Activated CD4-positive, alpha-beta T cell treated with anti-CD3 and anti-CD28 coated beads for 48 hours (primary cell): ENCODE measurements around the gene ZNF480.
"Not testable (repeated sequence)": the region's sequence is repeated elsewhere in the genome, so short reads cannot be mapped to it uniquely, and the experiment has no call there.

ENCODE experiments used
- DNase-seq: peaks from one replicate; pipeline ENCODE4 v3.0.0-alpha.2; 2020

Gene ZNF480

DNA sequence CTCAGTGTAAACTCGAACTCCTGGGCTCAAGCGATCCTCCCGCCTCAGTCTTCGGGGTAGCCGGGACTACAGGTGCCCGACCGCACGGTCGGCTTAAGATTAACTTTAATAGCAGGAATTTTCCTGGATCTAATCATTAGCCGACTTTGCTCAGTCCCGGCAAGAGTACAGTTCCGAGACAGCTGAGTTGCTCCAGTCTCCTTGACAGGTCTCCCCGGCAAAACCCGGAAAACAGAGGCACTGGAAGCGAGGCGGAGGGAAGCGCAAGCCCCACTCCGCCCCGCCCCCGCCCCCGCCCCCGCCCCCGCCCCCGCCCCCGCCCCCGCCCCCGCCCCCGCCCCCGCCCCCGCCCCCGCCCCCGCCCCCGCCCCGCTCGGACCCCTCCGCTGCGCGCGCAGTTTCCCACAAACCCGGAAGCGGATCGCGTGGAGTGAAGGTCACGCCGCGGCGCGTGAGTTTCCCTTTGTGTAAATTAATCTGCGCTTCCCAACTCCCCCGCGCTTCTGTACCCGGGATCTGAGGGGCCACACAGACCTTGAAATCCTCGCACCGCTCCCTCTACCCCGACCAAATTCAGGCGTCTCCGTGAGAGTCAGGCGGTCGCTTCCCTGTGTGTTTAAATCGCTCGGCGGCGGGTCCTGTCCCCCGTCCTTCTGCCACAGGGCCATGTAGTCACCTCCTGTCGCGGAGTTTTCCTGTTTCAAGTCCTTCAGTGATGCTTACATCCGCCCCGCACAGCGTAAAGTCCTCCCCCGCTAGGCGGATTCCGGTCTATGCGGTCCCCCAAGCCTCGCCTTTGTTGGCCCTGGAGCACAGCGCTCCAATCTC, at the start of gene ZNF480:
ZNF480 (plus strand) TSS at position 397 of the 828 bp plus-strand sequence. CDS start 3,244 bp downstream, outside the sequence.
- peak; percentile 72 for DNase-seq

DNA sequence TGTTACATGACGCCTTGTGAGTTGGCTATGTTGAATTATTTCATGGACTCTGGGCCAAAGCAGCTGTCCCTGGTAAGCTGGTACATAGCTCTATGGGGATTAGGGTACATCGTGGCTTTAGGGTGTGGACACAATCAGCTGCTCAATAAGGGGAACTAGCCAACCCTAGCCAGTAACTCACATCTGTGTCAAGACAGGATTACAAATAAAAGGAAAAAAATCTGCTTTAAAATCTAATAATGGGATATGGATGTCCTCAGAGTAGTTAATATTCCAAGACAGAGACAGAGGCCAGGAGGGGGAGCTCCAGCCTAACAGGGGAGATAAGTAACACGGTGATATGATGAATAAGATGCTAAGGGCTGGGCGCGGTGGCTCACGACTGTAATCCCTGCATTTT, 48.7 kb upstream of the ZNF480 start:
- peak; percentile 73 for DNase-seq

DNA sequence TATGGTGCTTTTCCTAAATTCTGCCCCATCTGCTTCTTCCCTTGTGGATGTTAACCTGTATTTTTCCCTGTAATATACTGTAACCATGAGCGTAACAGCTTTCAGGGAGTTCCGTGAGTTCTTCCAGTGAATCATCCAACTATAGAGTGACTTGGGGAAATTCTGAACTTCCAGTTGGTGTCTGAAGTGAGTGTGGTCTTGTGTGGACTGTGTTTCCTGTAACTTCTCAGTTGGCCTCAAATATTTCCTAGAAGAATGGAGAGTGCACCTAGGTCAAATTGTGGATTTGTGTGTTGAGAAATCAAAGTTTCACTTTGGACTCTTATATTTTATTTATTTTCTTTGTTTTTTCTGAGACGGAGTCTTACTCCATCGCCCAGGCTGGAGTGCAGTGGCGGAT, 38.5 kb upstream of the ZNF480 start:
- no peak for DNase-seq

DNA sequence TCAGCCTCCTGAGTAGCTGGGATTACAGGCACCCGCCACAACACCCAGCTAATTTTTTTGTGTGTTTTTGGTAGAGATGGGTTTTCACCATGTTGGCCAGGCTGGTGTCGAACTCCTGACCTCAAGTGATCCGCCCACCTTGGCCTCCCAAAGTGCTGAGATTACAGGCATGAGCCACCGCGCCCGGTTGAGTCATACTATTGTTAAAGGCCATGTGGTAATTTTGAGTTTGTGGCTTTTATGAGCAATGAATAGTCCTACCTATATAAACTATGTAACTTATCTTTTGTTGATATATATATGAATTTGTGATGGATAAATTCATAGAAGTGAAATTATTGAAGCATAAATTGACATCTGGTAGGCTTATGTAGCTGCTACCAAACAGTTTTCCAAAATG, 31.4 kb upstream of the ZNF480 start:
- peak; percentile 56 for DNase-seq

DNA sequence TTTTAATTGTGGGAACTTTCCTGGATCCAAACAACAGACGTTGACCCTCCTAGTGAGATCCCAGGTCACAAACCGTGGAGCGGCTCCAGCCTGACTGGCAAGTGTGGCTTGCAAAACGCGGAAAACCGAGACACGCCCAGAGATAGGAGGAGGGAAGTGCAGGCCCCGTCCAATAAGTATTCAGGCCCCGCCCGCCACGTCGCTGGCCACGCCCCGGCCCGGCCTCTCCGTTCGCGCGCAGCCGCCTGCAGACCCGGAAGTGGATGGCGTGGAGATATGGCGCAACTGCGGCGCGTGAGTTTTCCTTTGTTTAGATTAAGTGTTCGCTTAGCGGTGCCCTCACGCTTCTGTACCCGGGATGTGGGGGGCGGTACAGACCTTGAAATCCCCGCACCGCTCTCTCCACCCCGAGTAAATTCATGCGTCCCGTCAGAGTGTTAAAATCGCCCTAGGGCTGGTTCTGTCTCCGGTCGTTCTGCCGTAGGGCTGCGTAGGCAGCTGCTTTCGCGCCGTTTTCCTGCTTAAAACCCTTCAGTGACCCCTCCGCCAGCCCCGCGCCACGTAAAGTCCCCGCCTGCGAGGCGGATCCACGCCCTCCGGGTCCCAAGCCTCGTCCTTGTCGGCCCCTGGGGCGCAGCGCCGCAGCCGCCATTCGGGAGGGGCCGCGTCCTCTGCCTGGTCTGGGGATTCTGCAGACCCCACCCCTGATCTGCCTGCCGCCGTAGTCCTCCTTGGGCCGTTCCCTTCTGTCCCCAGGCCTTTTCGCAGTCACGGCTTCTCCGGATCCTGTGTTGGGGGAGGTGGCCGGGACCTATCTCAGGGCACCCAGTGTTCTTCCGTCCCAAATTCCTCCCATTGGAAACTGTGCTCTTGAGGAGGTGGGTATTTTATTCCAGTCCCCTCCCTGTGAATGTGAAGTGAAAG, 27.4 kb upstream of the ZNF480 start, which contains the start of gene ZNF766:
ZNF766 (plus strand) TSS at position 250 of the 924 bp plus-strand sequence; CDS start at position 277, 27 bp downstream.
- peak; percentile 98 for DNase-seq

DNA sequence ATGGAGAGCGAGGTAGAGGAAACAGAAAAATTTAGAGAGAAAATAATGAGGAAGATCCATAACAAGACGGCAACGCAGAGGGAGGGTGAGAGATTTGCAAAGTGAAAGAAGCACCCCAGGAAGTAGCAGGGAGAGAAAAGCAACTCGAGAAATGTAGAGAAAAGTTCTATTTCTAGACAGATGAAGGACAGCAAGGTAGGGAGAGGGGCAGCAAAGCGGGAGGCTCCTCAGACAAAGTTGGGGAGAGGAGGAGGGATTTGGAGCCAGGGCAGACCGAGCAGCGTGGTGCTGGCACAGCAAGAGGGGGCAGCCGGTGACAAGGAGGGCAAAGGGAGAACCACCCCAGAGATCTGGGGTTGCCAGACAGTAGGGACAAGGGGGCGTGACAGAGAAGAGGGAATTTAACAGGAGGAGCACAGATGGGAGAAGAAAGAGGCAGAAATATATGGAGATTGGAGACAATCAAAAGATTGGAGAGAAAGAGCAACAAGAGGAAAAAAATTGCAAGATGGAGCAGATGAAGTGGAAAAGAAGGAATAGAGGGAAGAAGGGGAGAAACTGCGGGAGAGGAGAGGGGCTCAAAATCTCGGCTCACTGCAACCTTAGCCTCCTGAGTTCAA, 26.6 kb upstream of the ZNF480 start:
- DNase-seq = peak; percentile 16

DNA sequence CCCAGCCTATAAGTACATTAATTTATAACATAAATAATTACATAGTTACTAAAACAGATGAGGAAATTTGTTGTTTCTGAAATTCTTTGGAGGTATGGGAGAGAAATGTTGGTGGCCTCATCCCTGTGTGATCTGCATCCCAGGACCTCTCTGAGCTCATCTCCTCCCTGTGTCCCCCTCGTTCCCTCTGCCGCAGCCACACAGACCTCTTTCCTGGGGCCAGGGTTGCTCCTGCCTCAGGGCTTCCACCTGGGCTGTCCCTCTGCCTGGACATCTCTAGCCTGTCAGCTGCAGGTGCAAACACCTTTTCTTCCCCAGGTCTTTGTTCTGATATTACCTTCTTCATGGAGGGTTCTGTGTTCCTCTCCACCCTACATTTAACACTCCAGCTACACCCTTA, 23.7 kb upstream of the ZNF480 start:
- no peak for DNase-seq

DNA sequence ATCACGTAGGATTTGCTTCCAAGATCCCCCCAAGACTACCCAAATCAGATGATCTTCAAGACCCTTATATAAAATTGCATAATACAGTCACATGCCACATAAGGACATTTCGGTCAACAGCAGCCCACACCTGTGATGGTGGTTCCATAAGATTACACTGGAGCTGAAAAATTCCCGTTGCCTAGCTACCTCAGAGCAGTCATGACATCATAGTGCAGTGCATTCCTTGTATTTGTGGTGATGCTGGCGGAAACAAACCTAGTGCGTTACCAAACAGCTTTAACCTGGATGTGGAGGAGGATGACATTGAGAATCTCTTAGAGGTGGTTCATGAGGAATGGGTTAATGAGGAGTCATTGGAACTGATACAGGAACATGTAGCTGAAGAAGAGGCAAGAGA, 22.8 kb upstream of the ZNF480 start:
- no peak for DNase-seq

DNA sequence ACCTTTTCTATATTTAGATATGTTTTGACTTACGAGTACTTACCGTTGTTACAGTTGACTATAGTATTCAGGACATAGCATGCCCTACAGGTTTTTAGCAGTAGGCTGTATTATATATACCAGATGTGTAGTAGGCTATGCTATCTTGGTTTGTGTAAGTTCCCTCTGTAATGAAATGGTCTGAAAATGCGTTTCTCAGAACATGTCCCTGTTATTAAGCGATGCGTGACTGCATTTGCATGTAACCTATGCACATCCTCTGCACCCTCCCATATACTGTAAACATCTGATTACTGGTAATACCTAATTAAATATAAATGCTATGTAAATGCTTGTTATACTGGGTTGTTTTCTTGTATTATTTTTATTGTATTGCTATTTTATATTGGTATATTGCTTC, 21.0 kb upstream of the ZNF480 start:
- DNase-seq = no peak

DNA sequence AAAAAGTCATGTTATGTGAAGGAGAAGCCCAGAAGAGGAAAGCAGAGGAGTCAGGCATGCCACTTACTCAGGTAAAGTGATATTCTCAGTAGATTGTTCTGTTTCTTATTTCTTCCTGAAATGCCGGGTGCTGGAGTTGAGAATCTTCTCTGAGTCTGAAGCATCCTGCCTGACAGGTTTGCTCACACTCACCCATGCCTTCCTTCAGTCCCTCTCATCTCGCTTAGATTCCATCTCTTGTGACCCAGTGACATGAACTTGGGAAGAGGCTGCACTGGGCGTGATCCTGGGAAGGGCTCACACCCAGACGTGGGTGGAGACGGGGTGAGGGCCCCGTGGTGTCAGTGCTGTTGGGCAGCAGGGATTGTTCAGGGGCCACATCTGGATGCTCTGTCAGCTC, 19.5 kb upstream of the ZNF480 start:
- DNase-seq = no peak

DNA sequence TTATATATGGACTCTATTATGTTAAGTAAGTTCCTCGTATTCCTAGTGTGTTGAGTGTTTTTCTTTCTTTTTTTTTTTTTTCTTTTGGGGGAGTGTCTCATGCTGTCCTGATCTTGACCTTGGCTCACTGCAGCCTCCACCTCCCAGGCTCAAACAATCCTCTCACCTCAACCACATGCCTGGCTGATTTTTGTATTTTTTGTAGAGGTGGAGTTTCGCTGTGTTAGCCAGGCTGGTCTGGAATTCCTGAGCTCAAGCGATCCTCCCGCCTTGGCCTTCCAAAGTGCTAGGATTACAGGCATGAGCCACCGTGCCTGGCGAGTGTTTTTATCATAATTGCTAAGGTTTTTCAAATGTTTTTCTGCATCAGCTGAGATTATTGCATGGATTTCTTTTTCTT, 10.7 kb upstream of the ZNF480 start:
- DNase-seq = no peak

DNA sequence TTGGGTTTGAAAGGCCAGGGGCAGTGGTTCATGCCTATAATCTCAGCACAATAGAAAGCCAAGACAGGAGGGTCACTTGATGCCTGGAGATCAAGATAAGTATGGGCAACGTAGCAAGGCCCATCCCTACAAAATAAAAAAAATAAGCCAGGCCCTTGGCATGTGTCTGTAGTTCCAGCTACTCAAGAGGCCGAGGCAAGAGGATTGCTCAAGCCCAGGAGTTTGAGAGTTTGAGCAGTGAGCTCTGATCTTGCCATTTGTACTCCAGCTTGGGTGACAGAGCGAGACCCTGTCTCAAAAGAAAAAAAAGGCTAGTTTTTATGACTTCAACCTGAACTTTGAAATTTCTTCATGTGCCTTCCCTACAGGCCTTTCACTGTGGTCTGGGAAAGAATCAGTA, 5.2 kb upstream of the ZNF480 start:
- no peak for DNase-seq

DNA sequence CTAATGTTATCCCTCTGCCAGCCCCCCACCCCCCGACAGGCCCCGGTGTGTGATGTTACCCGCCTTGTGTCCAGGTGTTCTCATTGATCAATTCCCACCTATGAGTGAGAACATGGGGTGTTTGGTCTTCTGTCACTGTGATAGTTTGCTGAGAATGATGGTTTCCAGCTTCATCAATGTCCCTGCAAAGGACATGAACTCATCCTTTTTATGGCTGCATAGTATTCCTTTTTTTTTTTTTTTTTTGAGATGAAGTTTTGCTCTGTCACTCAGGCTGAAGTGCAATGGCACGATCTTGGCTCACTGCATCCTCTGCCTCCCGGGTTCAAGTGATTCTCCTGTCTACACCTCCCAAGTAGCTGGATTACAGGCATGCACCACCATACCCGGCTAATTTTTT, 4.0 kb upstream of the ZNF480 start:
- DNase-seq = not testable (repeated sequence)

DNA sequence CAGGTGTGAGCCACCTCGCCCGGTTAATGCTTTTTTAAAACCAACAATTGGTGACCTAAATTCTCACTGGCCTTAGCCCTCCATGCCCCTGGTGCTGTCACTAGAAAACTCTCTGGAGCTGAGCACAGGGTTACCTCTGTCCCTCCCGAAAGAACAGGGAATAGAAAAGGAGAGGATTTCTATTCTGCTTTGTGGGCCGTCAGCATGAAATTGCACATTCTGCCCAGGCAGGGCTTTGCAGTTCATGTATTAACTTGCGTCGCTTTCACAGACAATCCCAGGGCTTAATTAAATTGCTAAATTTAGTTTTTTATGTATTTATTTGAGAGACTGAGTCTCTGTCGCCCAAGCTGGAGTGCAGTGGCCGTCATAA, 583 bp upstream of the ZNF480 start:
- DNase-seq = no peak

DNA sequence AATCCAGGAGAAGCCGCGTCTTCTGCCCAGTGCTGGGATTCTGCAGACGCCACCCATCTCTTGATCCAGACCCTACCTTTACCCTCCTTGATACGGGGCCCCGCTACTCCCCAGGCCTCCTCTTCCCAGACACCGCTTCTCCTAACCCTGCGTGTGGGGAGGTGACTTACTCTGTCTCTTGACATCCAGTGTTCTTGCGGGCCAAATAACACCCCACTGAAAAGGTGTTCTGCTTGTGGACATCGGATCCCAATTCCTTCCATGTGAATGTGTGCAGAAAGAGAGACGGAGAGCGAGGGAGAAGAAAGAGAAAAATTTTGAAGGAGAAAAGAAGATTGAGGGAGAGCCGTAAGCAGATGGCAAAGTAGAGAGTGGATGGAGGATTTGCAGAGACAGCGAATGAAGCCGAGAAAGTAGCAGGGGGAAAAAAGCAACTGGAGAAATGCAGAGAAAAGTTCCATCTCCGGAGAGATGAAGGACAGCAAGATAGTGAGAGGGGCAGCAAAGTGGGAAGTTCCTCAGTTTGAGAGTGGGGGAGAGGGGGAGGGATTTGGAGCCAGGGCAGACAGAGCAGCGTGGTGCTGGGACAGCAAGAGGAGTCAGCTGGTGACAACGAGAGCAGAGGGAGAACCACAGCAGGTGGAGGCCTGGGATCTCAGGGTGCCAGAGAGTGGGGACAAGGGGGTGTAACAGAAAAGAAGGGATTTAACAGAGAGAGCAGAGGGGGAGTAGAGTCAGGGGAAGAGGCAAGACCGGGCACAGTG, 814 bp downstream of the ZNF480 start:
- no peak for DNase-seq

DNA sequence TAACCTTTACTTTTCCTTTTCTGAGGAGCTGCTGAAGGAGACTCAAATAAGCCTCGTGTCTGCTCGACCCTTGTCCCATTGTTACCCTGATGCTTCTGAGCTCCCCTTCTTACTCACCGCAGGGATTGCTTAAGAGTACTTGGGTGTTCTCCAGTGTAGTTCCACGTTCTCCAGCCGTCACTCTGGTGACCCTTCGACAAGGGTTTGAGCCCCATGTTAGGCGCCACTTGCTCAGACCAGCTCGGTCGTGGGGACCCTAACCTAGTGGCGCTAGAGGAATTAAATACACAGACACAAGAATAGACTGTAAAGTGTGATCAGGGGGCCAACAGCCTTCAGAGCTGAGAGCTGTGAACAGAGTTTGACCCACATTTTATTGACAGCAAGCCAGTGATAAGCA, 10.3 kb downstream of the ZNF480 start:
- DNase-seq = peak; percentile 14

DNA sequence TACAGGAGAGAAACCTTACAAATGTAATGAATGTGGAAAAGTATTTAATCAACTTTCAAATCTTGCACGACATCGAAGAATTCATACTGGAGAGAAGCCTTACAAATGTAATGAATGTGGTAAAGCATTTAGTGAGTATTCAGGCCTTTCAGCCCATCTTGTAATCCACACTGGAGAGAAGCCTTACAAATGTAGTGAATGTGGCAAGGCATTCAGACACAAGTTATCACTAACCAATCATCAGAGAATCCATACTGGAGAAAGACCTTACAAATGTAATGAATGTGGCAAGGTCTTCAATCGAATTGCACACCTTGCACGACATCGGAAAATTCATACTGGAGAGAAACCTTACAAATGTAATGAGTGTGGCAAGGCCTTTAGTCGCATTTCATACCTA, 25.5 kb downstream of the ZNF480 start:
- DNase-seq = no peak

DNA sequence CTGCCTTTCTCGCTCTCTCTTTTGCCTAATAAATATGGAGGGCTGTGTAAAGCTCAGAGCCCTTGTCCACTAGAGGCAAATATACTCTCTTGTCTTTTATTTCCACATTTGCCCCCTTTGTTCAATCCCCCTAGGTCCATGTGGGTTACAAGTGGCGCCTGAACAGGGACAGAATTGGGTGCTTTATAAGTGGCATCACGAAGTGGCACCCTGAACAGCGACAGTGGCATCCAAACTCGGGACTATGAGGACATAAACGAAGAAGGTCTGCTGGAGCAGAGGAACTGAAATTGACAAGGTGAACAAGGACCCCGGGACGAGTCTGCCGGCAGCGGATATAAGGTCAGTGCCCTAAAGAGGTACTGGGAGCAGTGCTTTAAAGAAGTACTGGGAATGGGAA, 34.8 kb downstream of the ZNF480 start:
- DNase-seq = no peak

DNA sequence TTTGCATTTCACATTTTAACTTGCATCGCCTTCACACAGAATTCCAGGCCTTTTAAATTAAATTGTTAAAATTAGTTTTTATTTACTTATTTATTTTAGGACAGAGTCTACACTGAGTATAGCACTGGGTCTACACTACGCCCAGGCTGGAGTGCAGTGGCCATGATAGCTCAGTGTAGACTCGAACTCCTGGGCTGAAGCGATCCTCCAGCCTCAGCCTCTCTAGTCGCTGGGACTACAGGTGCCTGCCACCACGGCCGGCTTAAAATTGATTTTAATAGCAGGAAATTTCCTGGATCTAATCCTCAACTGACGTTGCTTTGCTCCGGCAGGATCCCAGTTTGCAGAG, 38.8 kb downstream of the ZNF480 start:
- no peak for DNase-seq

DNA sequence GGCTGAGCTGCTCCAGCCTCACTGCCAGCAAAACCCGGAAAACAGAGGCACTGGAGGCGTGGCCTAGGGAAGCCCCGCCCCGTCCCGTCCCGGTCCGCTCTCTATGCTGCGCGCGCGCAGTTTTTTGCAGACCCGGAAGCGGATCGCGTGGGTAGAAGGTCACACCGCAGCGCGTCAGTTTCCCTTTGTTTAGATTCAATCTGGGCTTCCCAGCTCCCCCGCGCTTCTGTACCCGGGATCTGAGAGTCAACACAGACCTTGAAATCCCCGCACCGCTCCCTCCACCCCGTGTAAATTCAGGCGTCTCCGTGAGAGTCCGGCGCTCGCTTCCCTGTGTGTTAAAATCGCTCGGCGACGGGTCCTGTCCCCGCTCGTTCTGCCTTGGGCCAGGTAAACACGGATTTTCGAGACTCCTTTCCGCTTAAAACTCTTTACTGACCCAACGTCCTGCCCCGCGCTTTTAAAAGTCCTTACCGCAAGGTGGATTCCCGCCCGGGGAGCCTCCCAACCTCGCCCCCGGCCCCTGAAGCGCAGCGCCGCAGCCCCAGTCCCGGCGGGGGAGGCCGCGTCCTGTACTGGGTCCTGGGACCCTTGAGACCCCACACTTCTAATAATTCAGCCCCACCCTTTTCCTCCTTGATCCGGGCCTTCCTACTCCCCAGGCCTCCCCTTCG, 39.3 kb downstream of the ZNF480 start, which contains the start of gene ZNF610:
ZNF610 (plus strand) TSS at position 127 of the 674 bp plus-strand sequence. CDS start 12,930 bp downstream, outside the sequence.
- peak; percentile 93 for DNase-seq

DNA sequence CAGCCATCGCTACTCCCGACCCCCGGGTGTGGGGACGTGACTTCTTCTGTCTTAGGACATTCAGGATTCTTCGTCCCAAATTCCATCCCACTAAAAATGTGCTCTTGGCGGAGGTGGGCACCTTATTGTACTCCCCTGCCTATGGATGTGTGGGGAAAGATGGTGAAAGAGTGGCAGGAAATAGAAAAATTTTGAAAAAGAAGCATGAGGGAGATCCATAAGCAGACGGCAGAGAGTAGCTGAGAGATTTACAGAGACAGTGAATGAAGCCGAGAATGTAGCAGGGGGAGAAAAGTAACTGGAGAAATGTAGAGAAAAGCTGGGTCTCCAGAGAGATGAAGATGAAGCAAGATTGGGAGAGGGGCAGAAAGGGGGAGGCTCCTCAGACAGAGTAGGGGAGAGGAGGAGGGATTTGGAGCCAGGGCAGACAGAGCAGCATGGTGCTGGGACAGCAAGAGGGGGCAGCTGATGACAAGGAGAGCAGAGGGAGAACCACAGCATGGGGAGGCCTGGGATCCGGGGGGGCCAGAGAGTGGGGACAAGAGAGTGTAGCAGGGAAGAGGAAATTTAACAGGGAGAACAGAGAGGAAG, 39.9 kb downstream of the ZNF480 start:
- DNase-seq = no peak

DNA sequence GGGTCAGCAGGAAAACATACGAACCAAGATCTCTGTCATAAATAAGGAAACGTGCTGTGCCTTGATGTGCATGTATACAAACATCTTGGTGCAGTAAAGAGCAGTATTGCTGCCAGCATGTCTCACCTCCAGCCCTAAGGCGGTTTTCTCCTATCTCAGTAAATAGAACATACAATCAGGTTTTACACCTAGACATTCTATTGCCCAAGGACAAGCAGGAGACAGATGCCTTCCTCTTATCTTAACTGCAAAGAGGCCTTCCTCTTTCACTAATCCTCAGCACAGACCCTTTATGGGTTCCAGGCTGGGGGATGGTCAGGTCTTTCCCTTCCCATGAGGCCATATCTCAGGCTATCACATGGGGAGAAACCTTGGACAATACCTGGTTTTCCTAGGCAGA, 42.1 kb downstream of the ZNF480 start:
- not testable (repeated sequence) for DNase-seq
